Measurements from ENCODE around the gene MCOLN1. TPM values are rescaled to one million over a fixed set of nuclear protein-coding genes. Genes with fewer than 3 reads are reported as not detected.

MCOLN1 gene
- total RNA-seq, 1 experiment from 2014 or later: 15.7 TPM

- Histone ChIP-seq H3K56ac (ENCODE audit: insufficient read length, low read depth, low read length) (no peak overlapping the region), H3K27me3 (ENCODE audit: insufficient read depth, low read length) (no peaks in the 10 kb centered on the region), H2BK12ac (ENCODE audit: insufficient read length, low read depth, low read length) (no peak overlapping the region), H3K4me2 (ENCODE audit: insufficient read depth, insufficient read length, low read length) (no peak overlapping the region), H2BK20ac (ENCODE audit: low read depth, low read length, poor library complexity, severe bottlenecking) (no peak overlapping the region), H3K9me3 (ENCODE audit: control insufficient read depth, low read depth, low read length) (no peaks in the 10 kb centered on the region), H3K4ac (ENCODE audit: low read depth, low read length) (no peak overlapping the region), H4K8ac (replicated peaks; ENCODE audit: insufficient read length, low read depth, low read length) (no peak overlapping the region), H3K79me2 (ENCODE audit: insufficient read depth, low read length) (no peaks in the 10 kb centered on the region), H2BK5ac (ENCODE audit: insufficient read length, low read length) (no peak overlapping the region), H2BK15ac (ENCODE audit: low read depth, low read length) (no peak overlapping the region), H3K23me2 (ENCODE audit: insufficient read length, low read depth, low read length, poor library complexity, severe bottlenecking) (no peaks in the 10 kb centered on the region), H3K4me1 (ENCODE audit: insufficient read depth, low read length) (no peaks in the 10 kb centered on the region), H3K79me1 (ENCODE audit: insufficient read depth, low read depth, low read length, poor library complexity, severe bottlenecking) (no peaks in the 10 kb centered on the region), H3K23ac (ENCODE audit: insufficient read length, low read depth, low read length) (no peak overlapping the region), H4K91ac (ENCODE audit: insufficient read length, low read depth, low read length) (no peak overlapping the region), H3T11ph (ENCODE audit: low read length) (no peak overlapping the region), H3K18ac (ENCODE audit: insufficient read length, low read depth, low read length) (no peak overlapping the region), H3K9ac (ENCODE audit: extremely low read depth, insufficient read length, low read length) (no peak overlapping the region), H2AFZ (ENCODE audit: low read length) (no peak overlapping the region), H3K14ac (ENCODE audit: insufficient read depth, low read length) (no peak overlapping the region), H3K27ac (ENCODE audit: insufficient read length, low read depth, low read length) (no peak overlapping the region), H2AK5ac (ENCODE audit: insufficient read length, low read length) (no peak overlapping the region), H4K5ac (ENCODE audit: insufficient read length, low read depth, low read length) (no peak overlapping the region), H2BK120ac (ENCODE audit: low read depth, low read length, poor library complexity, severe bottlenecking) (no peak overlapping the region), H4K20me1 (ENCODE audit: control insufficient read depth, insufficient read depth, insufficient read length) (peaks cover 2% of the 10 kb centered on the region)
- Mint-ChIP-seq H3K27me3 (ENCODE audit: low read depth) (no peaks in the 10 kb centered on the region), H3K36me3 (ENCODE audit: insufficient read depth in 1 of 3, low read depth in 3 of 3) (peaks cover 12 to 46% (median 35%) of the 10 kb centered on the region in 3 experiments; a peak in 6 of 7 replicates), H3K4me3 (no peak overlapping the region), H3K4me1 (peaks cover under 1 to 1% of the 10 kb centered on the region in 2 experiments), H3K27ac (no peak overlapping the region; a peak in 1 of 7 replicates), H3K9me3 (no peaks in the 10 kb centered on the region)
- no peak for DNase-seq
- TF ChIP-seq CTCF (conservative IDR thresholded peaks at IDR 0.05): no peak
- no CpG with 5 or more reads among the region's 15 CpGs for WGBS (ENCODE audit: extremely low coverage, insufficient read length, low lambda C conversion rate)
These were observed 19.0 kb downstream of the MCOLN1 start for GRCh38 chr19:7541475-7541824.

Data from H9 (cell line).